GM18870 (cell line): ENCODE measurements around the gene GRIK2.
"Not testable (repeated sequence)": the region's sequence is repeated elsewhere in the genome, so short reads cannot be mapped to it uniquely, and the experiment has no call there.

Experiments used
- ATAC-seq: cut with Tn5 transposase; IDR thresholded peaks from one replicate; pipeline ENCODE4 v1.9.1; 2021; ENCODE audit warnings: moderate library complexity; ENCODE audit not compliant: unreplicated experiment

The GRIK2 gene

DNA sequence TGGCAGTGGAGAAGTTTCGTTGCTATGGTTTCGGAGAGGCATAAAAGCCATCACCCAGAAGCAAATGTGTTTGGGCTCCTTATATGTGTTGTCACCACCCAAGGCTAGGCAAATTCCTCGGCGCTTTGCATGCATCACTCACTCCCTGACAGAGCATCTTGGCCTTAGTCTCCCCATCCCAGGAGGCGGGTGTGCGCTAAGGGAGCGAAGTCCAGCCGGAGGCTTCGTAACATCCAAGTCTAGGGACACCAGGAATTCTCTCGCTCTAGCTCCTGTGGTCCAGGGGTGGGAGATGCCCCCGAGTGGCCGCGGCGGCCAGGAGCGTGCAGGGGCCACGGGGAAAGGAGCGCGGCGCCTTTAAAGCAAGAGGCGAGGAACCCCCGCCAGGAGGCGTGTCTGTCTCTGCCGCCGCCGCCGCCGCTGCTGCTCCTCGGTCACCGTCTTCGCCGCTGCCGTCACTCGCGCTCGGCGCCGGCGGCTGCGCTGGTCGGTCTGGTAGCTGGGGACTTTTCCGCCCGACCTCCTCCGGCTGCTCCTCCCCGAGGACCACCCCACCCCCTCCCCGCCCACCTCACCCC is at the start of gene GRIK2:
TSS of gene GRIK2 (plus strand) at position 458 of the 578 bp plus-strand sequence.
- no peak for ATAC-seq

DNA sequence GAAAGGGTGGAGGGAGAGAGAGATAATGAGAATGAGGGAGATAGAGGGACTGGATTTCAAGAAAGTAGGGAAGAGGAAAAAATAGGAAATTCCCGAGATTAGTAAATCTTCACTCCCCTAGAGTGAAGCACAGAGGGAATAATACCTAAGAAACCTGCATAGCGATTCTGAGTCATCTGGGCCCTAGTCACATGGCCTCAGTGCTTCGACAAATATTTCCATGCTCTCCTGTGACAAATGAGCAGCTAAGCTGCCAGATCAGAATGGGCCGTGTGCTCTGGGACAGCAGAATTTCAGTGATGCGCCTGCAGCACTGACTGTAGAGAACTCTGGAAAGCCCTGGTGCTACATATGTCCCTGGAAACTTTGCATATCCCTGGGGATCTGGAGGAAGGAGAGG is 48.6 kb upstream of the GRIK2 start:
- no peak for ATAC-seq

- ATAC-seq = no peak
These were observed 44.7 kb upstream of the GRIK2 start for GRCh38 chr6:101348816-101349215.

- ATAC-seq = not testable (repeated sequence)
These were observed 42.9 kb upstream of the GRIK2 start for GRCh38 chr6:101350631-101351030.

DNA sequence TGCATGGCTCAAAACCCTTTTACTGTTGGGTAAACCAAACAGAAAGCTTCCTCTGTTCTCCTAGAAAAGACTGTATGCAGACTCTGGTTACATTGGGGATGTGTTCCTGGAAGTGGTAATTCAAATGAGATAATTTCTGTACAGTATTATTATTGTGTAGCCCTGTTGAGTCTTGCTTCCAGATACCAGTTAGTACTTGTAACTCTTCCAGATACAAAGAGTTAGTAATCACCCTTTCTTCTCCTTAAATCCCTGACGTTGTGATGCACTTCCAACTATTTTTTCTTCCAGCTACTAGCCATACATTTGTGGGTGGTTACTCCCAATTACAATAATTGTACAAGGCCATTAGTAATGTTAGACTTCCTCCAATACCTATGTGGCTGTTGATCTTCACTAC is 42.3 kb upstream of the GRIK2 start:
- no peak for ATAC-seq

DNA sequence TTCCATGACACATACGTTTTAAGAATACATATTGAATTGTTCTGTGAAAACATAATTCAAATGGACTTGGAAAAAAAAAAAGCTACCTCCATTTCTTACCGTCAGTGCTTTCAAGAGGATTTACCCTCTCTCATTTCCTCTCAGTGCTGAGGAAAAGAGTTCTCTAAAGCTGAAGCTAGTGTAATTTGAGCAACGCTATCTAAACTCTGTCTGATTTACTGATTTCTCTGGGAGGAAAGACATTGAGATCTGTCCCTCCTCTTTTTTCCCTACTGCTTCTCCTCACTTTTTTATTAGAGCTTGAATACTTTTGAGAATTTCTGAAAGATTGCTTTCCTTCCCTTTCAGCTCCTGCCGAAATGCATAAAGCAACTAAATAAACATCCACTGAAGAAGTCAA is 41.2 kb upstream of the GRIK2 start:
- no peak for ATAC-seq

- no peak for ATAC-seq
These were observed 28.3 kb upstream of the GRIK2 start for GRCh38 chr6:101365181-101365580.

- ATAC-seq = no peak
These were observed 13.6 kb upstream of the GRIK2 start for GRCh38 chr6:101379926-101380325.

DNA sequence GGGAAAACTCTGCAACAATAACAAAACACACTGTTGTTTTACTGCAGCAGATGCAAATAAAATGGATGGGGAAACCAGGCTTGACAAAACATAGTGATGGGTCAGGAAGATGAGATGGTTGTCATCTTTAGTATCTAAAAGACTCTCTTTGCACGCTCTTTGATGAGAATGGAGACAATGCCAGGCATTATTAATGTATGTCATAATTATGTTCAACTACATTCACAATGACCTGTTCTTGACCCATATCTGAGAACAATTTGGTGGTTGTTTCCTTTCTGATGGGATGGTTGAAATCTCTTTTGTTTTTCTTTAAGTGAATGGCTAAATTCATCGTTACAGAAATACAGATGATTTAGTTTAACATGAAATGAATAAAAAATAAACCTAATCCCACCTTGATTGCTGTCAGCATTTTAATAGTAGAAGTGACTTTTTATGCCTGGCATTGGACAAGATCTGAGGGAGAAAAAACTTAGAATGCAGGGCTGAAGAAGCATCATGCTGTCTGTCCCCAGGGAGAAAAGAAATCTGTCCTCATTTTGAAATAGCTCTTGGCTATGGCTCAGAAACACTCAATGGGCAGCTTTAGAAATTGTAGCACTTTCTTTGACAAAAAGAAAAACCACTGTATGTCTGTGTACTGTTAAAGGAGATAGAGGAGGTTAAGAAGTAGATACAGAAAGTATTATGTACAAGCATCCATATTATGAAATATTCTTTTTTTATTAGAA is 12.4 kb upstream of the GRIK2 start:
- ATAC-seq = no peak

DNA sequence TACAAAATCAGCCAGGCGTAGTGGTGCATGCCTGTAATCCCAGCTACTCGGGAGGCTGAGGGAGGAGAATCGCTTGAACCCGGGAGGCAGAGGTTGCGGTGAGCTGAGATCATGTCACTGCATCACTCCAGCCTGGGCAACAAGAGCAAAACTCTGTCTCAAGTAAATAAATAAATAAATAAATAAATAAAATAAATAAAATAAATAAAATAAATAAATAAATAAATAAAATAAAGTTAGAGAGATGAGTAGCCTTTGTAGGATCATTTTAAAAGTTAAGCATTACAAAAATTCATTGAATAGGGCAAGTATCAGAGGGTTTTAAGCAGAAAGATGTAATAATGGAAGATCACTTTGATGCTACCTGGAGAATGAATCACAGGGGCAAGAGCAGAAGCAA is 9.8 kb upstream of the GRIK2 start:
- not testable (repeated sequence) for ATAC-seq

DNA sequence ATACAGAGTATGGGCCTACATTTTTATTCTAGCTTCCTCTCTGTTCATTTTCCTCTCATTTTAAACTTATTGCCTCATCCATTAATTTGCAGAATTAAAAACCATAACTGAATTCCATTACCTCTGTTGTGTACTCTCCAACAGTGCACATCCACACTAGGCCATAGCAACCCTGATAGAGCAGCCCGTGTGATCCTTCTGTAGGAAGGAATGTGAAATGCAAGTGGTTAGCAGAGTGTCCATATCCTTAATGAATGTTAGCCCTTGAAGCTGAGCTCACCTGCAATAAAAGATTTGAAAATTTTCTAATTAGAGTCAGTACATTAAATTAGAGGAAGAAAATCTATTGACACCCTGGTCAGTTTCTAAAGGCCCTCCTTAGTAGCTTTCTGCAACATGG is 6.5 kb upstream of the GRIK2 start:
- no peak for ATAC-seq

DNA sequence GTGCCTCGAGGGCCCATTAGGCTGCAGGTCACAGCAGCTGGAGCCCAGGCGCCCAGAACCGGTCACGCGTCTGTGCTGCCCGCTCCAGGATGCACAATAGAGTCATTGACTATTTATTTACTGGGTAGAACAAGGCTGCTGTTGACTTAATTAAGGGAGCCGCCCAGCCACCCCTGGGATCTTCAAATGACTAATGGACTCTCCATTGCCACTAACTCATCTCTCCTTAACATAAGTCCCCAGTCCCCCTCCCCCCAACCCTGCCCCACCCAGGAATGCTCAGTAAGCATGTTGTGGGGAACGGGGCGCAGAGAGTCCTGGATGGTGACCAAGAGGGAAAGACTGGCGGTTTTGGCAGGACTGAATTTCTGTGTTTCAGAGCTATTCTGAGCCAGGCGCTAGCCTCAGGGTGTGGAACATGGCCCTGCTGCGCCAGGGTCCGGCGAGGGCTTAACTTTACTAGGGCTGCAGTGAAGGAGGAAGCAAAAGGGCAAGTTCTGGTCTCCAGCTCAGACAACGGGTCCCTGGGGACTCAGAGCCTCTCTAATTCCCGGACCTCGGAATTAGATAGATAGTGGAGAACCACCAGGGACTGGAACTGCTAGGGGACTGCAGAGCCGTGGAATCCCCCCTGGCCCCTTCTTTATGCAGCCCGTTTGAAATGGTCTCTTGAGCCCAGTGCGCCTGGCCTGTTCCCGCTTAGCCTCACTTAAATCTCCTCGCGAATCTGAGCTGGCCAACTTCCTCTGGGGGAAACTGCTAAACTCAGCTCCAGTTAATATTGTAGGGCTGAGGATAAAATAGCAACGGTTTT is 1.5 kb upstream of the GRIK2 start:
- no peak for ATAC-seq

DNA sequence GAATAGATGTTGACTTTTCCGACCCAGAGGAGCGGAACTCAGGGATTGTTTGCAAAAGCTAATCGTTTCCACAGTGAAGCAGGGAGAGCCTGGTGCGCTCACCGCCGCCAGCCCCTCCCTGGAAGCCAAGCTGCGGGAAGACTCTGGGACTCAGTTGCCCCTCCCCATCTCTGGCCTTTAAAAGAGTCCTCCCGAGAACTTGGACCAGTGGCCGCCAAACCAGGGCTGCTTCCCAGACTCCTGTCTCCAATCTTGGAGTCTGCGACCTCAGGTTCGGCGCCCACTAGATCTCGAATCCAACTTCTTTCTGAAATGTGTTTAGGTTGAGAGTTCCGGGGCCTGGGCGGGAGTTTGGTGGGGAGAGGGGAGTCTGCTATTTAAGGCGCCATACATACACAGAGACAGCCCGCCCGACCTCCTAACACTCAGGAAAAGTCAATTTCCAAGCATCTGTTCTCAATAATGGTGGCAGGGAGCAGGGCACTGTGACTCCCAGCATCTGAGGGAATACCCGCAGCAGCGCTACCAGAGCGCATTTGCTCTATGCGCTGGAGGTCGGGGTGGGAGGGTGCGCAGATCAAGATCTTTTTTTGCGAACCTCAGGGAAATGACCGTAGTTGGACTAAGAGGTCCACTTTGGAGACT is 800 bp upstream of the GRIK2 start:
- no peak for ATAC-seq

- no peak for ATAC-seq
These were observed 332 bp downstream of the GRIK2 start for GRCh38 chr6:101393829-101394251.

- no peak for ATAC-seq
These were observed 1.4 kb downstream of the GRIK2 start for GRCh38 chr6:101394936-101395335.

- ATAC-seq = no peak
These were observed 1.8 kb downstream of the GRIK2 start for GRCh38 chr6:101395345-101395744.

DNA sequence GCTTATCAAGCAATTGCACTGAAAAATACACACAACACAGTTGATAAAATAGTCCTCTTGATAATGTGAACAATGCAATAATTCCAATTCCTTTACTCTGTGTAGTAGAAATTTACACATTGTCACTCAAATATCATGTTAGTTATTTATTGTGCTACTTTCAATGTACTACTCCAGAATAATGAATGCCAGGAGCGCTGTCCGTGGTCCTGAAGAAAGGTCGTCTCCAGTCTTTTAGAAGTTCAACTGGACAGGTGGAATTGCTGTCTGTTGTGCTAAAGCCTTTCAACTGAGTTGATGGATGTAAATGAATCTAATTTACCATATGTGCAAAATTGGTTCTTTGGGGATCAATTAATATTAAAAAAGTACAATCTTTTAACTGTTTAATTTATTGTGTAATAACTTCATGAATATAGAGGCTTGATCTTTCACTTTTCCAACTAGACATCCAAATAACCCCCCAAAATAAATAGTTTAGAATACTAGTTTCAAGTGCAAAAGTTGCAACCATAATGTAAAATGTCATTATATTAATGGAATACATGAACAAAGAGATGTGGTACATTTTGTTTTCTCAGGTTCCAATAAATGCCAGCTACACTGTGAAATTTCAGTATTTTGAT is 3.2 kb downstream of the GRIK2 start:
- ATAC-seq = no peak

- ATAC-seq = no peak
These were observed 3.7 kb downstream of the GRIK2 start for GRCh38 chr6:101397199-101397598.

DNA sequence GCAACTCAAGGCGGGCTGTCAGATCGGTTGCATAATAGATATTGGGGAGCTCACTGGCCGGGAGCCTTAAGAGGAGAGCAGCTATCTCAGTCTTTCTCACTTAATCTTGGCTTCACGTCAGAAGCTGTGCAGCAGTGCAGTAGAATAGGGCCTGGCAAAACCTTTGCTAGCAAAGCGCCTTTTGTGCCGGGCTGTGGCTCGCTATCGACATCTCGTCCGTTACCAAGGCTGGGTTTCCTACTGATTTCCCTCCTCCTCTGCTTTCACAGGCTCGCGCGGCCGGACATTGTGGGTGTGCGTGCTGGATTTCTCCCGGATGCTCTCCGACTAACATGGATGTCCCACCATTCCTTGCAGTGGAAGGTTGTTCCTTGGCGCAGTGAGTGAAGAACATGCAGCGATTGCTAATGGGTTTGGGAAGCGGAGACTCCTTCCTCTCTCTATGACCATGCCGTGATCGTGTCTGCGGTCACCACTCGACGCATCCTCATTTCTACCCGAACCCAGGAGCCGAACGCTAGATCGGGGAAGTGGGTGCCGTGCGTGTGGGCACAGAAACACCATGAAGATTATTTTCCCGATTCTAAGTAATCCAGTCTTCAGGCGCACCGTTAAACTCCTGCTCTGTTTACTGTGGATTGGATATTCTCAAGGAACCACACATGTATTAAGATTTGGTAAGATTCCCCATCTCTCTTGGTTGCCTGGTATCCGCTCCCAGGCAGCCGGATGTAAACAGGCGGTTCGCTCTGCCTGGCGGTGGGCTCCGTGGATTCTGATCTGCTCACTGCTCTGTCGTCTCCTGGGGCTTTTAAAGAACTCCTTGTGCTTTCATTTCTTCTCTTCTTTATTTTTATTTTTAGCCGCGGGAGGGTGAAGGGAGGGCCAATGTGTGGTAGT is 5.5 kb downstream of the GRIK2 start:
- ATAC-seq = no peak

DNA sequence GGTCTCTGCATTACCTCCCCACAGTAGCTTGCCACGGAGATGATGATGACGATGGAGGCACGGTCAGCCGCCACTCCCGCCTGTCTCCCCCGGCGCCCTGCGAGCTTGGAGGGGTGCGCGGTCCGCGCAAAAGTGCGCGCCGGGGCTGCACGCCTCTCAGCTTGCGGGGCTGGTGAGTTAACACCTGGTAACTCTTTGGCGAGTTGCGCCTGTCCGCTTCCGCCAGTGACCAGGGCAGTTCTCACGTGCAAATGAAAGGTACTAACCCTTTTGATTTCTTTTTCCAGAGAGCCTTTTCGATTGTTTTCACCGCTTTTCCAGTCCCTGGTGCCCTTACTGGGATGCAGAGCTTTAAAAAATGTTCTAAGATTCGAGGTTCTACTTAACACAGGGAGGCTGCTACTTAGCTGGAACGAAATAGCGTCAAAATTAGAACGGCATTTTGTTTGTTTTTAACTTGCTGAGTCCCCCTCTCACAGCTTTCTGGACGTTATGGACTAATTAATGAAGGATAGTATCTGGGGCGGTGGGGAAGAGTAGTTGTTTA is 6.2 kb downstream of the GRIK2 start:
- ATAC-seq = no peak
